CD4-positive, alpha-beta T cell (primary cell): ENCODE measurements around the gene TARP.

Experiments
- ATAC-seq: fragments of 200-7000 bp; cut with Tn5 transposase; one replicate; pipeline ENCODE4 v1.10.0; 2022; ENCODE audit warnings: mild to moderate bottlenecking; ENCODE audit not compliant: poor library complexity
- CTCF ChIA-PET: fragments of 350-600 bp; sonication (Branson Sonifier 250); formaldehyde crosslinking; loops from one replicate; lab custom pipeline; 2021; ENCODE audit warnings: antibody characterized with exemption, inconsistent platforms; lab: Charles Lee
- POLR2A ChIA-PET: fragments of 350-600 bp; sonication (Branson Sonifier 250); formaldehyde crosslinking; loops from one replicate; lab custom pipeline; 2021; ENCODE audit warnings: antibody characterized with exemption, inconsistent platforms; lab: Charles Lee
- DNase-seq, 14 experiments: peaks; one replicate each; pipeline ENCODE4 v3.0.0-alpha.2; 2013 to 2020; ENCODE audit warnings: mixed read lengths in 2 of 14
- H3K27ac ChIP-seq, 2 donors: one replicate each; pipeline versions ENCODE4 v1.5.1 to v1.7.0; 2013; ENCODE audit warnings: low read length in 2 of 2, low read depth in 1 of 2, mild to moderate bottlenecking in 1 of 2
- H3K27me3 ChIP-seq, 2 experiments: 1 replicate in 1 of 2; 2 replicates in 1 of 2; pipeline versions ENCODE4 v1.6.1 to v1.7.0; 2013; ENCODE audit warnings: low read length in 2 of 2, control low read depth in 1 of 2, mild to moderate bottlenecking in 1 of 2, moderate library complexity in 1 of 2; ENCODE audit not compliant: insufficient read depth in 2 of 2, control insufficient read depth in 1 of 2
- H3K36me3 ChIP-seq: one replicate; pipeline ENCODE4 v1.6.1; 2013; ENCODE audit warnings: low read length, control low read depth; ENCODE audit not compliant: insufficient read depth
- H3K4me1 ChIP-seq: one replicate; pipeline ENCODE4 v1.6.1; 2013; ENCODE audit warnings: low read length, control low read depth; ENCODE audit not compliant: insufficient read depth
- H3K4me3 ChIP-seq: one replicate; pipeline ENCODE4 v1.5.1; 2013; ENCODE audit warnings: mild to moderate bottlenecking, low read length, moderate library complexity
- H3K9me3 ChIP-seq, 2 experiments: 1 replicate in 1 of 2; 2 replicates in 1 of 2; pipeline versions ENCODE4 v1.6.1 to v1.7.0; 2013; ENCODE audit warnings: low read length in 2 of 2, mild to moderate bottlenecking in 2 of 2, control low read depth in 1 of 2, moderate library complexity in 1 of 2; ENCODE audit not compliant: control insufficient read depth in 1 of 2, insufficient read depth in 1 of 2
- H3K27ac Mint-ChIP-seq: one replicate; pipeline ENCODE4 v1.8.0; 2020; ENCODE audit warnings: mixed read lengths
- H3K27me3 Mint-ChIP-seq: one replicate; pipeline ENCODE4 v1.8.0; 2021; ENCODE audit warnings: mixed read lengths
- H3K36me3 Mint-ChIP-seq: one replicate; pipeline ENCODE4 v1.8.0; 2021; ENCODE audit warnings: low read depth, mixed read lengths
- H3K4me1 Mint-ChIP-seq: one replicate; pipeline ENCODE4 v1.8.0; 2021; ENCODE audit warnings: low read depth, mixed read lengths
- H3K4me3 Mint-ChIP-seq: one replicate; pipeline ENCODE4 v1.8.0; 2020; ENCODE audit warnings: mild to moderate bottlenecking, mixed read lengths
- H3K9me3 Mint-ChIP-seq: one replicate; pipeline ENCODE4 v1.8.0; 2020; ENCODE audit warnings: mixed read lengths
- CTCF ChIP-seq: fragments of 200-600 bp; IDR thresholded peaks from one replicate; pipeline ENCODE4 v1.8.0; 2022; ENCODE audit warnings: antibody characterized with exemption, mild to moderate bottlenecking
- intact Hi-C, 2 experiments: fragments of 100-400 bp; cut with DNase I in 1 of 2; cut with micrococcal nuclease in 1 of 2; formaldehyde crosslinking; loops; one replicate each; pipeline versions ENCODE4 v1.15.1 to v1.9.0; 2023 to 2025; cut with DNase I, micrococcal nuclease

TARP gene

GRCh38 chr7:38319873-38320272 is 46.4 kb upstream of the TARP start:
- intact Hi-C loops: loop anchor here (5.0 kb wide), 2 partner anchors 103 to 208 kb away; no protein-coding TSS in a partner anchor
- no peaks in the 10 kb centered on the region for H3K36me3 ChIP-seq
- POLR2A ChIA-PET: interaction anchor here (0.6 kb wide), 1 partner anchor 404 kb away, joined by 3 read pairs; no protein-coding TSS in a partner anchor
- CTCF ChIA-PET: interaction anchor here (1.0 to 2.7 kb wide), 4 partner anchors 16 to 104 kb away, joined by 3 to 11 read pairs (median 8); no protein-coding TSS in a partner anchor
- H3K27ac Mint-ChIP-seq: peak overlapping the region; percentile 73
- TF ChIP-seq CTCF: no peak
- peak overlapping the region in 1 of 2 donors; percentile 2 for H3K27ac ChIP-seq
- no peaks in the 10 kb centered on the region for H3K27me3 ChIP-seq
- H3K4me1 Mint-ChIP-seq: peaks cover 29% of the 10 kb centered on the region
- no peaks in the 10 kb centered on the region for H3K27me3 Mint-ChIP-seq
- H3K36me3 Mint-ChIP-seq: no peaks in the 10 kb centered on the region
- no peaks in the 10 kb centered on the region for H3K9me3 ChIP-seq
- H3K9me3 Mint-ChIP-seq: no peaks in the 10 kb centered on the region
- no peak overlapping the region for H3K4me3 ChIP-seq
- DNase-seq (no peak), ATAC-seq (no peak)
- H3K4me3 Mint-ChIP-seq: no peak overlapping the region
- H3K4me1 ChIP-seq: peaks cover 19% of the 10 kb centered on the region

DNA sequence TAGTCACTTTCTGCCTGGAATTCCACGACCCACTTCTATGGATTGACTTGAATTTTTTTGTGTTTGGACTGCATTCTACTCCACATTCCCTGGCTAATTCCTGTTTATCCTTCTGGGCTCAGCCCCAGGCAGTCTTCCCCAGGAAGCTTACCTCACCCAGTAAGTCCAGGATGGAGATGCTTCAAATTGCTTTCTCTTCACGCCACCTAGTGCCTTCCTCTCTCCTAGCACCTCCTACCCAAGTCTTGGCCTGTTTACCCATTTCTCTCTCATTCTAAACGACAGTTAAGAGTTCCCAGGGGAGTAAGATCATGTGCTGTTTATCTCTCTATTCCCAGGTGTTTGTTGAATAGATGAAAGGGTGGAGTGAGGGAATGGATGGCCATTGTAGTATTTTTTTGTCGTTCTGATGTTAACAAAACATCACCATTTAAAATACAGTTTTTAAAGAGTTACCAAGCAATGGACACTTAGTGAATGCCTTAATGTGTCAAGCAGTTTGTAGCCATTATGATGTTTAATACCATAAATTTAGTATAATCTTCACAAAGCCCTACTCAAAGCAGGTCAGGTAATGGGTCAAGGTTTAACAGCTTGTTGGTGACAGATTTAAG is 45.5 kb upstream of the TARP start:
- no peaks in the 10 kb centered on the region for H3K36me3 Mint-ChIP-seq
- Histone ChIP-seq H3K4me3 (peak overlapping the region; percentile 7), H3K9me3 (no peaks in the 10 kb centered on the region), H3K4me1 (peaks cover 19% of the 10 kb centered on the region), H3K27ac (peak overlapping the region; percentile 15 to 21), H3K36me3 (no peaks in the 10 kb centered on the region), H3K27me3 (no peaks in the 10 kb centered on the region)
- POLR2A ChIA-PET: no interaction called here
- intact Hi-C loops: loop anchor here (5.0 kb wide), 2 partner anchors 102 to 207 kb away; no protein-coding TSS in a partner anchor
- DNase-seq: peak in 4 of 14 experiments; percentile 36 to 59 (median 56)
- H3K4me3 Mint-ChIP-seq: peak overlapping the region; percentile 62
- peak overlapping the region; percentile 72 for H3K27ac Mint-ChIP-seq
- CTCF ChIA-PET: interaction anchor here (1.4 to 2.7 kb wide), 4 partner anchors 12 to 103 kb away, joined by 3 to 11 read pairs (median 8); no protein-coding TSS in a partner anchor
- H3K4me1 Mint-ChIP-seq: peaks cover 29% of the 10 kb centered on the region
- H3K27me3 Mint-ChIP-seq: no peaks in the 10 kb centered on the region
- TF ChIP-seq CTCF: peak; percentile 43
- no peaks in the 10 kb centered on the region for H3K9me3 Mint-ChIP-seq
- peak; percentile 56 for ATAC-seq

DNA sequence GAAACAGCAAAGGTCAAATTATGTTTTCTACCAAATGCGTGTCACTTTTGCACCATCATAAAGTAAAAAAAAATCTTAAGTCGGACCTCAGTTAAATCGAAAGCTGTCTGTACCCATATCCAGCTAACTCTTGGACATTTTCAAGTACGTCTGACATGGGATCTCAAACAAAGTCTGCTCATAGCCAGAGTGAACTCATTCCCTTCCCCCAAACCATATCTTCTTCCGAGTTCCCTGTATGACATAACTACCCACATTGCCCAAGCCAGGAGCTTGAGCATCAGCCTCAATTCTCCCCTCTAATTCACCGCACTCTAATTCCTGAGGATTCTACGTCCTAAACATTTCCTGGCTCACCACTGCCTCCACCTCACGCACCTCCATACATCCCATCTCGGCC is 44.8 kb upstream of the TARP start:
- Mint-ChIP-seq H3K4me1 (peaks cover 29% of the 10 kb centered on the region), H3K27ac (peak overlapping the region; percentile 72), H3K4me3 (no peak overlapping the region), H3K9me3 (no peaks in the 10 kb centered on the region), H3K27me3 (no peaks in the 10 kb centered on the region), H3K36me3 (no peaks in the 10 kb centered on the region)
- H3K36me3 ChIP-seq: no peaks in the 10 kb centered on the region
- intact Hi-C loops: loop anchor here (5.0 kb wide), 2 partner anchors 101 to 206 kb away; no protein-coding TSS in a partner anchor
- TF ChIP-seq CTCF: no peak
- DNase-seq (no peak), ATAC-seq (no peak)
- H3K27me3 ChIP-seq: no peaks in the 10 kb centered on the region
- POLR2A ChIA-PET: interaction anchor here (0.6 kb wide), 1 partner anchor 10 kb away, joined by 3 read pairs; no protein-coding TSS in a partner anchor
- H3K9me3 ChIP-seq: no peaks in the 10 kb centered on the region
- H3K4me1 ChIP-seq: peaks cover 19% of the 10 kb centered on the region
- CTCF ChIA-PET: interaction anchor here (0.8 to 2.7 kb wide), 5 partner anchors 13 to 103 kb away, joined by 3 to 11 read pairs (median 5); no protein-coding TSS in a partner anchor
- peak overlapping the region; percentile 7 for H3K4me3 ChIP-seq
- no peak overlapping the region for H3K27ac ChIP-seq
